HG03039 (cell line): ENCODE results near the gene CA5A.

Source experiments
- ATAC-seq: cut with Tn5 transposase; IDR thresholded peaks from one replicate; pipeline ENCODE4 v1.9.1; 2021; ENCODE audit warnings: mild to moderate bottlenecking, moderate library complexity; ENCODE audit not compliant: unreplicated experiment

CA5A gene

GRCh38 chr16:87841340-87842208 is 94.8 kb downstream of the CA5A start:
- ATAC-seq, result no peak

GRCh38 chr16:87840271-87840978 is 95.9 kb downstream of the CA5A start:
- no peak for ATAC-seq

GRCh38 chr16:87839542-87840270 is 96.6 kb downstream of the CA5A start:
- no peak for ATAC-seq

GRCh38 chr16:87838643-87839541 is 97.4 kb downstream of the CA5A start:
- no peak for ATAC-seq
